K562 (cell line): ENCODE results near the gene TSPAN16. TPM values are rescaled to one million over a fixed set of nuclear protein-coding genes. Genes with fewer than 3 reads are reported as not detected.

ENCODE experiments used
- CEBPB ChIP-seq: fragments of 450-650 bp; IDR thresholded peaks from 2 replicates; pipeline ENCODE4 v1.6.1; 2016; ENCODE audit warnings: missing genetic modification characterization, missing compliant biosample characterization
- CEBPG ChIP-seq, 3 experiments: fragments of 200-800 bp in 1 of 3; sonication (Bioruptor generic) in 1 of 3; sonication (generic) in 1 of 3; formaldehyde crosslinking in 1 of 3; IDR thresholded peaks in 2 of 3; conservative IDR thresholded peaks in 1 of 3; 2 replicates each; pipeline versions ENCODE4 v1.6.1 to v1.8.0; 2016 to 2022; ENCODE audit warnings: missing compliant biosample characterization in 2 of 3, missing genetic modification characterization in 2 of 3, mild to moderate bottlenecking in 1 of 3, missing genetic modification reagents in 1 of 3
- GATA2 ChIP-seq: sonication (generic); formaldehyde crosslinking; IDR thresholded peaks from 2 replicates; pipeline ENCODE4 v1.4.0; 2020; ENCODE audit warnings: mild to moderate bottlenecking, missing genetic modification reagents
- GTF2F1 ChIP-seq: IDR thresholded peaks from 2 replicates; pipeline ENCODE4 v1.6.1; 2011; ENCODE audit warnings: low read depth, low read length, improper control_type of control experiment
- MAFF ChIP-seq: IDR thresholded peaks from 2 replicates; pipeline ENCODE4 v1.6.1; 2012; ENCODE audit warnings: low read length, improper control_type of control experiment
- MYC ChIP-seq, 2 experiments: fragments of 250-450 bp in 1 of 2; sonication (Bioruptor Pico) in 1 of 2; IDR thresholded peaks; 2 replicates each; pipeline versions ENCODE4 v1.5.1 to v1.6.1; 2012 to 2021; ENCODE audit warnings: low read depth in 2 of 2, borderline replicate concordance in 1 of 2, improper control_type of control experiment in 1 of 2, low read length in 1 of 2, mild to moderate bottlenecking in 1 of 2, moderate library complexity in 1 of 2
- NRF1 ChIP-seq, 2 experiments: fragments of 450-650 bp; IDR thresholded peaks in 1 of 2; conservative IDR thresholded peaks in 1 of 2; 2 replicates each; pipeline ENCODE4 v1.6.1; 2014; ENCODE audit warnings: mild to moderate bottlenecking in 2 of 2
- PRMT5 ChIP-seq: sonication (generic); formaldehyde crosslinking; IDR thresholded peaks from 2 replicates; pipeline ENCODE4 v1.5.0; 2020; ENCODE audit warnings: missing genetic modification reagents
- SMARCA4 ChIP-seq: fragments of 450-650 bp; IDR thresholded peaks from 2 replicates; pipeline ENCODE4 v1.6.1; 2016
- SMARCE1 ChIP-seq: fragments of 450-650 bp; IDR thresholded peaks from 2 replicates; pipeline ENCODE4 v1.7.1; 2016; ENCODE audit warnings: mild to moderate bottlenecking
- SREBF2 ChIP-seq: sonication (generic); formaldehyde crosslinking; IDR thresholded peaks from 2 replicates; pipeline ENCODE4 v1.4.0; 2020; ENCODE audit warnings: mild to moderate bottlenecking, missing genetic modification reagents
- STAT5B ChIP-seq: fragments of 250-450 bp; sonication (Bioruptor Pico); IDR thresholded peaks from 2 replicates; pipeline ENCODE4 v1.8.0; 2021; ENCODE audit warnings: mild to moderate bottlenecking, inconsistent platforms
- TBL1XR1 ChIP-seq, 2 experiments: IDR thresholded peaks; 2 replicates each; pipeline ENCODE4 v1.6.1; 2012; ENCODE audit warnings: improper control_type of control experiment in 2 of 2, low read length in 2 of 2, mild to moderate bottlenecking in 1 of 2
- ZNF121 ChIP-seq: sonication (generic); formaldehyde crosslinking; conservative IDR thresholded peaks from 2 replicates; pipeline ENCODE4 v1.8.0; 2022; ENCODE audit warnings: missing genetic modification reagents
- ZNF232 ChIP-seq: sonication (generic); formaldehyde crosslinking; IDR thresholded peaks from 2 replicates; pipeline ENCODE4 v1.8.0; 2022; ENCODE audit warnings: mild to moderate bottlenecking, missing genetic modification reagents
- polyA plus RNA-seq, 8 experiments: library from polyadenylated mRNA; depleted of rRNA in 4 of 8; stranded (reverse) in 5 of 8; unstranded in 3 of 8; fragments of >200 nt; fragmentation: Nextera tagmentation in 2 of 8; fragmentation: Illumina TruSeq in 1 of 8; extraction: Ambion mirVana in 2 of 8; extraction: Trizol in 1 of 8; gene quantifications; 2 replicates each; pipeline versions ENCODE4 v1.2.1 to v1.2.3, GENCODE V29; 2011 to 2014; ENCODE audit warnings: inconsistent platforms in 1 of 8, missing spikeins in 1 of 8
- total RNA-seq, 7 experiments: library from RNA; depleted of rRNA in 6 of 7; stranded (reverse); fragments of >200 nt in 6 of 7; fragmentation: Illumina TruSeq in 2 of 7; extraction: Trizol in 2 of 7; gene quantifications; 2 replicates each; pipeline versions ENCODE4 v1.2.1 to v1.2.3, GENCODE V29; 2011 to 2021; ENCODE audit warnings: low replicate concordance in 1 of 7
- TF ChIP-seq, protein P1 (sequence below): sonication (generic); formaldehyde crosslinking; IDR thresholded peaks from 2 replicates; pipeline ENCODE4 v1.8.0; 2022; ENCODE audit warnings: mild to moderate bottlenecking, missing genetic modification reagents
- TF ChIP-seq, protein P2 (sequence below): fragments of 150-350 bp; IDR thresholded peaks from 2 replicates; pipeline ENCODE4 v1.6.1; 2014; ENCODE audit warnings: low read depth, mild to moderate bottlenecking, low read length, borderline replicate concordance
- TF ChIP-seq, protein P3 (sequence below): fragments of 250-450 bp; sonication (Bioruptor Pico); IDR thresholded peaks from 2 replicates; pipeline ENCODE4 v1.8.0; 2022; ENCODE audit warnings: inconsistent platforms, mild to moderate bottlenecking, moderate library complexity, borderline replicate concordance

The TSPAN16 gene
- total and polyA plus RNA-seq, 9 of the 15 experiments (the other 6 are each of a cell fraction or from before 2014, with no cell fraction given), result not detected

DNA sequence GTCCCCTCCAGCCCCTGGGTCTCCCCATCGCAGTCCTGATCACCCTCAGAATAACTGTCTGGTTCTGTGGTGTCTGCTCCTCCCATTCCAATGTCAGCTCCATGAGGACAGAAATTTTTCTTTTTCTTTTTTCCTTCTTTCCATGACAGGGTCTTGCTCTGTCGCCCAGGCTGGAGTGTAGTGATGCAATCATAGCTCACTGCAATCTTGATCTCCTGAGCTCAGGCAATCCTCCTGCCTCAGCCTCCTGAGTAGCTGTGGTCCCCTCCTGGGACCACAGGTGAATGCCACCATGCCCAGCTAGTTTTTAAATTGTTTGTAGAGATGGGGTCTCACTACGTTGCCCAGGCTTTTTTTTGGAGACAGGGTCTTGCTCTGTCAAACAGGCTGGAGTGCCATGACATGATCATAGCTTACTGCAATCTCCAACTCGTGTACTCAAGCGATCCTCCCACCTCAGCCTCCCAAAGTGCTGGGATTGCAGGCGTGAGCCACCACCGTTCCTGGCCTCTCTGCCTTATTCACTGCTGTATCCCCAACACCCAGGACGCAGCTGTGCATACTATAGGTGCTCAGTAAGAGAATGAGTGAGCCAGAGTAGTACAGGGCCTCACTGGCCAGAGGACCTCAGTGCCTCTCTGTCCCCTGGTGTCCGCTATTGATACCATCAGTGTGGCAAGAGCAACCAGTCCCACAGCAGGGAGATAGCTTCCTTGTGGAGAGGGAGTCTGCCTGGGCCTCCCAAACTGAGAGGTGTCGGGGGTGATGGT lies 28.5 kb upstream of the TSPAN16 start (continued):
- TF ChIP-seq, protein P1, sequence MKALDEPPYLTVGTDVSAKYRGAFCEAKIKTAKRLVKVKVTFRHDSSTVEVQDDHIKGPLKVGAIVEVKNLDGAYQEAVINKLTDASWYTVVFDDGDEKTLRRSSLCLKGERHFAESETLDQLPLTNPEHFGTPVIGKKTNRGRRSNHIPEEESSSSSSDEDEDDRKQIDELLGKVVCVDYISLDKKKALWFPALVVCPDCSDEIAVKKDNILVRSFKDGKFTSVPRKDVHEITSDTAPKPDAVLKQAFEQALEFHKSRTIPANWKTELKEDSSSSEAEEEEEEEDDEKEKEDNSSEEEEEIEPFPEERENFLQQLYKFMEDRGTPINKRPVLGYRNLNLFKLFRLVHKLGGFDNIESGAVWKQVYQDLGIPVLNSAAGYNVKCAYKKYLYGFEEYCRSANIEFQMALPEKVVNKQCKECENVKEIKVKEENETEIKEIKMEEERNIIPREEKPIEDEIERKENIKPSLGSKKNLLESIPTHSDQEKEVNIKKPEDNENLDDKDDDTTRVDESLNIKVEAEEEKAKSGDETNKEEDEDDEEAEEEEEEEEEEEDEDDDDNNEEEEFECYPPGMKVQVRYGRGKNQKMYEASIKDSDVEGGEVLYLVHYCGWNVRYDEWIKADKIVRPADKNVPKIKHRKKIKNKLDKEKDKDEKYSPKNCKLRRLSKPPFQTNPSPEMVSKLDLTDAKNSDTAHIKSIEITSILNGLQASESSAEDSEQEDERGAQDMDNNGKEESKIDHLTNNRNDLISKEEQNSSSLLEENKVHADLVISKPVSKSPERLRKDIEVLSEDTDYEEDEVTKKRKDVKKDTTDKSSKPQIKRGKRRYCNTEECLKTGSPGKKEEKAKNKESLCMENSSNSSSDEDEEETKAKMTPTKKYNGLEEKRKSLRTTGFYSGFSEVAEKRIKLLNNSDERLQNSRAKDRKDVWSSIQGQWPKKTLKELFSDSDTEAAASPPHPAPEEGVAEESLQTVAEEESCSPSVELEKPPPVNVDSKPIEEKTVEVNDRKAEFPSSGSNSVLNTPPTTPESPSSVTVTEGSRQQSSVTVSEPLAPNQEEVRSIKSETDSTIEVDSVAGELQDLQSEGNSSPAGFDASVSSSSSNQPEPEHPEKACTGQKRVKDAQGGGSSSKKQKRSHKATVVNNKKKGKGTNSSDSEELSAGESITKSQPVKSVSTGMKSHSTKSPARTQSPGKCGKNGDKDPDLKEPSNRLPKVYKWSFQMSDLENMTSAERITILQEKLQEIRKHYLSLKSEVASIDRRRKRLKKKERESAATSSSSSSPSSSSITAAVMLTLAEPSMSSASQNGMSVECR (CRISPR knock-in tag), result no peak
- TF ChIP-seq, protein P2, sequence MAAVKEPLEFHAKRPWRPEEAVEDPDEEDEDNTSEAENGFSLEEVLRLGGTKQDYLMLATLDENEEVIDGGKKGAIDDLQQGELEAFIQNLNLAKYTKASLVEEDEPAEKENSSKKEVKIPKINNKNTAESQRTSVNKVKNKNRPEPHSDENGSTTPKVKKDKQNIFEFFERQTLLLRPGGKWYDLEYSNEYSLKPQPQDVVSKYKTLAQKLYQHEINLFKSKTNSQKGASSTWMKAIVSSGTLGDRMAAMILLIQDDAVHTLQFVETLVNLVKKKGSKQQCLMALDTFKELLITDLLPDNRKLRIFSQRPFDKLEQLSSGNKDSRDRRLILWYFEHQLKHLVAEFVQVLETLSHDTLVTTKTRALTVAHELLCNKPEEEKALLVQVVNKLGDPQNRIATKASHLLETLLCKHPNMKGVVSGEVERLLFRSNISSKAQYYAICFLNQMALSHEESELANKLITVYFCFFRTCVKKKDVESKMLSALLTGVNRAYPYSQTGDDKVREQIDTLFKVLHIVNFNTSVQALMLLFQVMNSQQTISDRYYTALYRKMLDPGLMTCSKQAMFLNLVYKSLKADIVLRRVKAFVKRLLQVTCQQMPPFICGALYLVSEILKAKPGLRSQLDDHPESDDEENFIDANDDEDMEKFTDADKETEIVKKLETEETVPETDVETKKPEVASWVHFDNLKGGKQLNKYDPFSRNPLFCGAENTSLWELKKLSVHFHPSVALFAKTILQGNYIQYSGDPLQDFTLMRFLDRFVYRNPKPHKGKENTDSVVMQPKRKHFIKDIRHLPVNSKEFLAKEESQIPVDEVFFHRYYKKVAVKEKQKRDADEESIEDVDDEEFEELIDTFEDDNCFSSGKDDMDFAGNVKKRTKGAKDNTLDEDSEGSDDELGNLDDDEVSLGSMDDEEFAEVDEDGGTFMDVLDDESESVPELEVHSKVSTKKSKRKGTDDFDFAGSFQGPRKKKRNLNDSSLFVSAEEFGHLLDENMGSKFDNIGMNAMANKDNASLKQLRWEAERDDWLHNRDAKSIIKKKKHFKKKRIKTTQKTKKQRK, result no peak
- TF ChIP-seq SMARCA4 (no peak), PRMT5 (CRISPR knock-in tag) (no peak), MYC (IDR thresholded peaks at IDR 0.05; ENCODE audit: low read depth, low read length) (no peak), MYC (CRISPR knock-in tag; IDR thresholded peaks at IDR 0.05; ENCODE audit: borderline replicate concordance, low read depth) (no peak), GTF2F1 (no peak), CEBPB (peak; percentile 79), TBL1XR1 (IDR thresholded peaks at IDR 0.05; ENCODE audit: low read length in 2 of 2) (no peak), SMARCE1 (no peak), ZNF121 (CRISPR knock-in tag) (peak; percentile 95), ZNF232 (CRISPR knock-in tag) (no peak), MAFF (no peak), GATA2 (CRISPR knock-in tag) (no peak), STAT5B (CRISPR knock-in tag) (no peak), CEBPG (CRISPR knock-in tag; IDR thresholded peaks at IDR 0.05) (peak; percentile 41; the same call in 1 of the 2 replicates), CEBPG (tag; conservative IDR thresholded peaks at IDR 0.05 in 1 of 2, IDR thresholded peaks at IDR 0.05 in 1 of 2) (peak; percentile 50 to 60; a peak in 3 of 4 replicates), SREBF2 (CRISPR knock-in tag) (no peak), NRF1 (conservative IDR thresholded peaks at IDR 0.05 in 1 of 2, IDR thresholded peaks at IDR 0.05 in 1 of 2) (no peak)
- TF ChIP-seq, protein P3, sequence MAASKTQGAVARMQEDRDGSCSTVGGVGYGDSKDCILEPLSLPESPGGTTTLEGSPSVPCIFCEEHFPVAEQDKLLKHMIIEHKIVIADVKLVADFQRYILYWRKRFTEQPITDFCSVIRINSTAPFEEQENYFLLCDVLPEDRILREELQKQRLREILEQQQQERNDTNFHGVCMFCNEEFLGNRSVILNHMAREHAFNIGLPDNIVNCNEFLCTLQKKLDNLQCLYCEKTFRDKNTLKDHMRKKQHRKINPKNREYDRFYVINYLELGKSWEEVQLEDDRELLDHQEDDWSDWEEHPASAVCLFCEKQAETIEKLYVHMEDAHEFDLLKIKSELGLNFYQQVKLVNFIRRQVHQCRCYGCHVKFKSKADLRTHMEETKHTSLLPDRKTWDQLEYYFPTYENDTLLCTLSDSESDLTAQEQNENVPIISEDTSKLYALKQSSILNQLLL (CRISPR knock-in tag), result no peak
